22Rv1 (cell line): Measurements from ENCODE around the gene CUX1.

Source experiments
- CTCF ChIP-seq: fragments of 450-650 bp; IDR thresholded peaks from 2 replicates; pipeline ENCODE4 v1.5.1; 2017; ENCODE audit warnings: mild to moderate bottlenecking
- ZFX ChIP-seq: fragments of 450-650 bp; IDR thresholded peaks from 2 replicates; pipeline ENCODE4 v1.6.1; 2017; ENCODE audit warnings: antibody characterized with exemption, borderline replicate concordance

- TF ChIP-seq CTCF (no peak), ZFX (no peak)
These were observed 434.3 kb downstream of the CUX1 start for GRCh38 chr7:102251531-102252365.
